Spleen (tissue), 7 donors: ENCODE results near the gene MEIKIN.

Experiments used
- CTCF ChIP-seq, 11 experiments: fragments of 200-600 bp in 7 of 11; fragments of 450-650 bp in 4 of 11; sonication (generic) in 4 of 11; IDR thresholded peaks in 8 of 11; conservative IDR thresholded peaks in 3 of 11; 1 replicate in 7 of 11; 2 replicates in 4 of 11; pipeline versions ENCODE4 v1.4.0 to v1.8.0; 2016 to 2021; ENCODE audit warnings: antibody characterized with exemption in 11 of 11, inconsistent platforms in 4 of 11, mild to moderate bottlenecking in 1 of 11
- POLR2A ChIP-seq, 3 donors: fragments of 450-650 bp; IDR thresholded peaks; one replicate each; pipeline ENCODE4 v1.5.1; 2017; ENCODE audit warnings: antibody characterized with exemption in 3 of 3, mild to moderate bottlenecking in 1 of 3
- POLR2AphosphoS5 ChIP-seq, 3 donors: sonication (generic); formaldehyde crosslinking; IDR thresholded peaks; one replicate each; pipeline ENCODE4 v1.5.1; 2017; ENCODE audit warnings: antibody characterized with exemption in 3 of 3
- donor health status: DM: no; HTN: no; CAD: no; lungs with moderate emphysema.
- donor health status: DM: no; HTN: no; CAD: no.
- donor health status: DM: no; HTN: no; CAD: no.

- TF ChIP-seq CTCF (IDR thresholded peaks at IDR 0.05 in 8 of 11, conservative IDR thresholded peaks at IDR 0.05 in 3 of 11) (no peak), POLR2A (IDR thresholded peaks at IDR 0.05) (no peak), POLR2AphosphoS5 (IDR thresholded peaks at IDR 0.05) (no peak)
Observed at GRCh38 chr5:131984956-131985665, 39.6 kb upstream of the MEIKIN start.
